AG04450 (cell line): ENCODE results near the gene DEXI. TPM values are rescaled to one million over a fixed set of nuclear protein-coding genes. Genes with fewer than 3 reads are reported as not detected.
A peak's percentile ranks its signal among the peaks of the same experiment; 100 is the strongest.

ENCODE experiments used
- CTCF ChIA-PET: fragments of 300-600, 350-600 bp; formaldehyde crosslinking; extraction: SDS; loops from one replicate; lab custom pipeline; 2022; ENCODE audit warnings: antibody characterized with exemption, inconsistent platforms; lab: Charles Lee
- POLR2A ChIA-PET: fragments of 350-600 bp; formaldehyde crosslinking; extraction: SDS; loops from one replicate; lab custom pipeline; 2021; ENCODE audit warnings: antibody characterized with exemption, inconsistent platforms; lab: Yijun Ruan, JAX
- DNase-seq: peaks from one replicate; pipeline ENCODE4 v3.0.0-alpha.2; 2011; ENCODE audit warnings: low read depth, low spot score
- H3K27ac ChIP-seq: one replicate; pipeline ENCODE4 v1.5.1; 2012; ENCODE audit warnings: low read depth, low read length, control low read depth
- H3K27me3 ChIP-seq: one replicate; pipeline ENCODE4 v1.6.0; 2012; ENCODE audit warnings: low read length; ENCODE audit not compliant: control insufficient read depth, insufficient read depth
- H3K4me3 ChIP-seq: 2 replicates; pipeline ENCODE4 v1.5.1; 2011; ENCODE audit warnings: mild to moderate bottlenecking, low read depth, low read length, control low read depth
- H3K9me3 ChIP-seq: 2 replicates; pipeline ENCODE4 v1.5.1; 2012; ENCODE audit warnings: low read length; ENCODE audit not compliant: control insufficient read depth, insufficient read depth
- polyA plus RNA-seq: library from polyadenylated mRNA; depleted of rRNA; stranded (reverse); fragments of >200 nt; gene quantifications from 2 replicates; pipeline ENCODE4 v1.2.3, GENCODE V29; 2011
- TF ChIP-seq, protein P1 (sequence below): IDR thresholded peaks from 2 replicates; pipeline ENCODE4 v1.5.1; 2011; ENCODE audit warnings: low read depth, low read length, control low read depth, inconsistent platforms

DEXI gene
- polyA plus RNA-seq, 1 experiment, result 37.3 TPM

DNA sequence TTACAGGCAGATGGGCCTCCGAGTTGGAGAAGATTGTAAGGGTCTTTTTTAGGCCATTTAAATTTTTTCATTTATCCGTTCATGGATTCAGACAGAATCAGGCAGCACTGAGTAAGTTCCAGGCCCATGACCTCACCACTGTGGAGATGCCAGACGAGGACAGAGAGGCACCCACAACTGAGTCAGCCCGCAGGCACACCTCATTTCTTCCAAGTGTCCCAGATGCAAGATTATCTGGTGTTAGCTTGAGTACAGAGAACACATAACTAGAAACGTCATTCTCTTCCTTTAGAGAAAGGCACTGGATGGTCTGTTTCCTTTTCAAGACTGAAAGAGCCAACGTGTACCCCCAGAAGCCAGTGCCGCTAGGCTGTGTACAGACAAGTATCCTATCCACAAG, 19.0 kb upstream of the DEXI start:
- no peaks in the 10 kb centered on the region; the same call in 1 of the 2 replicates for H3K9me3 ChIP-seq
- H3K27me3 ChIP-seq, result no peaks in the 10 kb centered on the region
- TF ChIP-seq, protein P1, sequence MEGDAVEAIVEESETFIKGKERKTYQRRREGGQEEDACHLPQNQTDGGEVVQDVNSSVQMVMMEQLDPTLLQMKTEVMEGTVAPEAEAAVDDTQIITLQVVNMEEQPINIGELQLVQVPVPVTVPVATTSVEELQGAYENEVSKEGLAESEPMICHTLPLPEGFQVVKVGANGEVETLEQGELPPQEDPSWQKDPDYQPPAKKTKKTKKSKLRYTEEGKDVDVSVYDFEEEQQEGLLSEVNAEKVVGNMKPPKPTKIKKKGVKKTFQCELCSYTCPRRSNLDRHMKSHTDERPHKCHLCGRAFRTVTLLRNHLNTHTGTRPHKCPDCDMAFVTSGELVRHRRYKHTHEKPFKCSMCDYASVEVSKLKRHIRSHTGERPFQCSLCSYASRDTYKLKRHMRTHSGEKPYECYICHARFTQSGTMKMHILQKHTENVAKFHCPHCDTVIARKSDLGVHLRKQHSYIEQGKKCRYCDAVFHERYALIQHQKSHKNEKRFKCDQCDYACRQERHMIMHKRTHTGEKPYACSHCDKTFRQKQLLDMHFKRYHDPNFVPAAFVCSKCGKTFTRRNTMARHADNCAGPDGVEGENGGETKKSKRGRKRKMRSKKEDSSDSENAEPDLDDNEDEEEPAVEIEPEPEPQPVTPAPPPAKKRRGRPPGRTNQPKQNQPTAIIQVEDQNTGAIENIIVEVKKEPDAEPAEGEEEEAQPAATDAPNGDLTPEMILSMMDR, result no peak
- DNase-seq, result peak; percentile 58
- H3K27ac ChIP-seq, result peak overlapping the region; percentile 82
- CTCF ChIA-PET, result interaction anchor here (1.4 to 5.7 kb wide), 5 partner anchors 296 to 571 kb away, joined by 3 to 92 read pairs (median 6); partner anchors contain the start of gene SOCS1
- POLR2A ChIA-PET, result interaction anchor here (0.5 kb wide), 1 partner anchor 1818 kb away, joined by 4 read pairs; no protein-coding TSS in a partner anchor
- no peak overlapping the region for H3K4me3 ChIP-seq

DNA sequence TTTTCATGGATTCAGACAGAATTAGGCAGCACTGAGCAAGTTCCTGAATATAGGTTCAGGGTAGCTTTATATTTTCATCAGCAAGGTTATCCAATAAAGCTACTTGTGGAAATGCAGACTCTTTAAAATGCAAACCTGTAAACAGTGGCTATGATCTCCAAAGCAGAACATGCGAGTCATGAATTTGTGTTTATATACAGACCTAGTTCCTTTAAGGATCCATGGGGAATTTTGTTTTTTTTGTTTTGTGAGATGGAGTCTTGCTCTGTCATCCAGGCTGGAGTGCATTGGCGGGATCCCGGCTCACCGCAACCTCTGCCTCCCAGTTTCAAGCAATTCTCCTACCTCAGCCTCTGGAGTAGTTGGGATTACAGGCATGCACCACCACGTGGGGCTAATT, 16.9 kb upstream of the DEXI start:
- ChIA-PET POLR2A (interaction anchor here (0.6 to 1.5 kb wide), 2 partner anchors 293 to 297 kb away, joined by 4 read pairs; partner anchors contain the start of gene SOCS1), CTCF (interaction anchor here (0.6 to 2.5 kb wide), 6 partner anchors 8 to 755 kb away, joined by 3 to 17 read pairs (median 4); partner anchors contain the start of gene SOCS1)
- no peaks in the 10 kb centered on the region for H3K27me3 ChIP-seq
- TF ChIP-seq, protein P1, result no peak
- H3K9me3 ChIP-seq, result no peaks in the 10 kb centered on the region; the same call in 1 of the 2 replicates
- no peak overlapping the region for H3K4me3 ChIP-seq
- no peak for DNase-seq
- H3K27ac ChIP-seq, result peak overlapping the region; percentile 47

DNA sequence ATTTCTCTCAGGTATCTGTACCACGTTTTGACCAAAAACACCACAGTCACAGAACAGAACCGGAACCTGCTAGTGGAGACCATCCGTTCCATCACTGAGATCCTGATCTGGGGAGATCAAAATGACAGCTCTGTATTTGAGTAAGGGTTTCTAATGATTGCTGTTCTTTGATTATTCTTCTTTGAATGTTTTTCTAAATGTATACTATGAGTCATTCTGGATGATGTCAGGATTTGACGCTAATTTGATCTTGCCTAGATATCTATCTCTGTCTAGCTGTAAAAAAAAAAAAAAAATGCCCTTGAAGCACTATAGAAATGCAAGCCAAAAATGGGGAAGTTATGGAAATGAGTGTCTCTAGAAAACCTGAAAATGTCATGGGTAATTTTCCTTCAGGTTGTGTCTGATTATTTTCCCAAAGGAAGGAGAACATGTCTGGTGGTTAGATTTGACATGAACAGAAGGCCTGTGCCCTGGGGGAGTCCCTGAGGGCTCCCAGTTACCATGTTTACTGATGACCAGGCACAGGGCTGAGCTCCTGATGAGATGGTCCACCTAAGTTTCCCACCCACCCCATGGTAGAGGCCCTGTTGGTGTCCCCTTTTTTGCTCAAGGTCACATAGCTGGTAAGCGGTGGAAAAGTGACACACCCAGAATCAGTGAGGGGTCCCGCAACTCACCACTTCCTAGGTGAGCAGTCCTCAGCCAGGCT, 15.7 kb upstream of the DEXI start:
- H3K27ac ChIP-seq, result no peak overlapping the region
- DNase-seq, result no peak
- ChIA-PET POLR2A (interaction anchor here (1.5 kb wide), 1 partner anchor 298 kb away, joined by 4 read pairs; the partner anchor contains the start of gene SOCS1), CTCF (interaction anchor here (0.6 to 2.5 kb wide), 6 partner anchors 13 to 756 kb away, joined by 3 to 9 read pairs (median 4); no protein-coding TSS in a partner anchor)
- TF ChIP-seq, protein P1, result no peak
- no peaks in the 10 kb centered on the region for H3K27me3 ChIP-seq
- H3K9me3 ChIP-seq, result no peaks in the 10 kb centered on the region; the same call in 1 of the 2 replicates
- no peak overlapping the region for H3K4me3 ChIP-seq

DNA sequence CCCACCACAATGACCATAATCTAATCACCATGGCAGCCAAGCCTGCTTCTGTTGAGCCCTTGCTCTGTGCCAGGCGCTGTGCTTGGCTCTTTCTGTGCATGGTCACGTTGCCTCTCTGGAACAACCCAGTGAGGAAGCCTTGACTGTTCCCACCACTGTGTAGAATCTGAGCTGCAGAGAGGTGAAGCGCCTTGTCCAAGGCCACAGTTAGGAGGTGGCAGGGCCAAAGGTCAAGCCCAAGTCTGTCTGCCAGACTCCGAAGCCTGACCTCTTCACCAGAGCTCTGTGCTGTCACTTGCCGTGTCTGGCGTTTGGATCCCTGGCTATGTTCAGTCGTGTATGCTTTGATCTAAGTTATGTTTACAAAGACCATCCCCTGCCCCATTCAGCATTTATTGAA, 12.6 kb upstream of the DEXI start:
- Histone ChIP-seq H3K27ac (no peak overlapping the region), H3K9me3 (no peaks in the 10 kb centered on the region; the same call in 1 of the 2 replicates), H3K4me3 (no peak overlapping the region), H3K27me3 (no peaks in the 10 kb centered on the region)
- no peak for DNase-seq
- TF ChIP-seq, protein P1, result no peak
- POLR2A ChIA-PET, result no interaction called here
- CTCF ChIA-PET, result interaction anchor here (0.7 to 3.8 kb wide), 13 partner anchors 10 to 841 kb away, joined by 3 to 19 read pairs (median 7); partner anchors contain the start of genes CLEC16A and SOCS1
